IMR-90 (cell line): ENCODE measurements around the gene GTPBP4. TPM values are rescaled to one million over a fixed set of nuclear protein-coding genes. Genes with fewer than 3 reads are reported as not detected.

Experiments used
- ATAC-seq: fragments of 200-7000 bp; cut with Tn5 transposase; 2 replicates; pipeline ENCODE4 v1.9.1; 2020; ENCODE audit warnings: low read depth, mild to moderate bottlenecking, moderate library complexity
- BruUV-seq: library from RNA; stranded (reverse); fragments of 400-500 nt; replicated peaks from 2 replicates; lab custom pipeline; 2021; lab: Mats Ljungman, UMichigan
- CTCF ChIA-PET: fragments of 300-600 bp; formaldehyde crosslinking; extraction: SDS; loops from one replicate; lab custom pipeline; 2021; ENCODE audit warnings: antibody characterized with exemption; lab: Yijun Ruan, JAX
- POLR2A ChIA-PET: fragments of 300-600 bp; sonication (Branson Sonifier 250); formaldehyde crosslinking; loops from one replicate; lab custom pipeline; 2022; ENCODE audit warnings: antibody characterized with exemption; ENCODE audit not compliant: unreplicated experiment; lab: Charles Lee
- DNase-seq: peaks from one replicate; pipeline ENCODE4 v3.0.0; 2013
- H2AFZ ChIP-seq: replicated peaks from 2 replicates; pipeline ENCODE3; 2013; ENCODE audit warnings: low read length, mild to moderate bottlenecking; ENCODE audit not compliant: poor library complexity
- H2AK5ac ChIP-seq: 2 replicates; pipeline ENCODE4 v1.6.1; 2013; ENCODE audit warnings: low read depth, low read length, inconsistent platforms
- H2AK9ac ChIP-seq: replicated peaks from 2 replicates; pipeline ENCODE3; 2013; ENCODE audit warnings: mild to moderate bottlenecking, low read depth, low read length, moderate library complexity; ENCODE audit not compliant: poor library complexity
- H2BK120ac ChIP-seq: 2 replicates; pipeline ENCODE4 v1.6.1; 2013; ENCODE audit warnings: low read depth, low read length, inconsistent platforms
- H2BK15ac ChIP-seq: 3 replicates; pipeline ENCODE4 v1.6.1; 2013; ENCODE audit warnings: low read depth, low read length, inconsistent platforms
- H2BK20ac ChIP-seq: 2 replicates; pipeline ENCODE4 v1.6.1; 2013; ENCODE audit warnings: low read depth, mild to moderate bottlenecking, inconsistent platforms, low read length, moderate library complexity
- H2BK5ac ChIP-seq: 2 replicates; pipeline ENCODE4 v1.6.1; 2013; ENCODE audit warnings: mild to moderate bottlenecking, low read depth, low read length, inconsistent platforms; ENCODE audit not compliant: poor library complexity, severe bottlenecking
- H3K14ac ChIP-seq: replicated peaks from 2 replicates; pipeline ENCODE4 v1.6.1; 2013; ENCODE audit warnings: low read depth, low read length, inconsistent platforms
- H3K18ac ChIP-seq: 2 replicates; pipeline ENCODE4 v1.6.1; 2013; ENCODE audit warnings: low read depth, low read length, control low read depth
- H3K23ac ChIP-seq: 2 replicates; pipeline ENCODE4 v1.6.1; 2013; ENCODE audit warnings: low read depth, low read length, inconsistent platforms
- H3K27ac ChIP-seq: 2 replicates; pipeline ENCODE4 v1.5.1; 2013; ENCODE audit warnings: mild to moderate bottlenecking, control low read depth, low read length; ENCODE audit not compliant: insufficient read depth
- H3K27me3 ChIP-seq: 2 replicates; pipeline ENCODE4 v1.6.1; 2013; ENCODE audit warnings: low read length; ENCODE audit not compliant: control insufficient read depth, insufficient read depth
- H3K36me3 ChIP-seq: 2 replicates; pipeline ENCODE4 v1.6.1; 2013; ENCODE audit warnings: low read length, mixed read lengths; ENCODE audit not compliant: control insufficient read depth, insufficient read depth
- H3K4ac ChIP-seq: 2 replicates; pipeline ENCODE4 v1.6.1; 2013; ENCODE audit warnings: low read depth, low read length, inconsistent platforms
- H3K4me1 ChIP-seq: 2 replicates; pipeline ENCODE4 v1.6.1; 2013; ENCODE audit warnings: low read length, mixed read lengths; ENCODE audit not compliant: control insufficient read depth, insufficient read depth
- H3K4me2 ChIP-seq: 2 replicates; pipeline ENCODE4 v1.6.1; 2013; ENCODE audit warnings: low read depth, mild to moderate bottlenecking, control low read depth, low read length, moderate library complexity
- H3K4me3 ChIP-seq: 2 replicates; pipeline ENCODE4 v1.5.1; 2013; ENCODE audit warnings: low read depth, mild to moderate bottlenecking, control low read depth, low read length, moderate library complexity; ENCODE audit not compliant: insufficient read depth
- H3K56ac ChIP-seq: 2 replicates; pipeline ENCODE4 v1.6.1; 2013; ENCODE audit warnings: low read length, inconsistent platforms; ENCODE audit not compliant: insufficient read depth; ENCODE audit errors: extremely low read depth
- H3K79me1 ChIP-seq, 2 experiments: 2 replicates each; pipeline ENCODE4 v1.6.1; 2013; ENCODE audit warnings: low read length in 2 of 2, inconsistent platforms in 1 of 2, low read depth in 1 of 2
- H3K9ac ChIP-seq: 2 replicates; pipeline ENCODE4 v1.6.1; 2013; ENCODE audit warnings: low read depth, low read length, control low read depth
- H3K9me1 ChIP-seq: 2 replicates; pipeline ENCODE4 v1.6.1; 2013; ENCODE audit warnings: low read length, inconsistent platforms; ENCODE audit not compliant: insufficient read depth
- H3K9me3 ChIP-seq: 2 replicates; pipeline ENCODE4 v1.6.1; 2013; ENCODE audit warnings: low read length; ENCODE audit not compliant: control insufficient read depth, insufficient read depth
- H4K20me1 ChIP-seq: 2 replicates; pipeline ENCODE4 v1.6.1; 2013; ENCODE audit warnings: low read length, inconsistent platforms; ENCODE audit not compliant: insufficient read depth
- H4K5ac ChIP-seq: 2 replicates; pipeline ENCODE4 v1.6.1; 2013; ENCODE audit warnings: mild to moderate bottlenecking, low read depth, low read length, control low read depth
- H4K8ac ChIP-seq, 2 experiments: 2 replicates each; pipeline ENCODE4 v1.6.1; 2013; ENCODE audit warnings: low read depth in 2 of 2, low read length in 2 of 2, control low read depth in 1 of 2, inconsistent platforms in 1 of 2
- H4K91ac ChIP-seq: 2 replicates; pipeline ENCODE4 v1.6.1; 2013; ENCODE audit warnings: low read depth, low read length, inconsistent platforms; ENCODE audit not compliant: insufficient read depth
- BHLHE40 ChIP-seq: fragments of 150-350 bp; IDR thresholded peaks from 2 replicates; pipeline ENCODE4 v1.6.1; 2016; ENCODE audit warnings: mild to moderate bottlenecking, low read depth, low read length
- CEBPB ChIP-seq: IDR thresholded peaks from 2 replicates; pipeline ENCODE4 v1.6.1; 2012; ENCODE audit warnings: low read depth, low read length, improper control_type of control experiment
- CHD1 ChIP-seq: IDR thresholded peaks from 2 replicates; pipeline ENCODE4 v1.6.1; 2012; ENCODE audit warnings: low read depth, low read length, improper control_type of control experiment
- CTCF ChIP-seq: conservative IDR thresholded peaks from 2 replicates; pipeline ENCODE4 v1.5.1; 2012; ENCODE audit warnings: mild to moderate bottlenecking, low read depth, low read length, improper control_type of control experiment
- MAFK ChIP-seq: IDR thresholded peaks from 2 replicates; pipeline ENCODE4 v1.6.1; 2012; ENCODE audit warnings: low read depth, low read length, improper control_type of control experiment
- MAZ ChIP-seq: IDR thresholded peaks from 2 replicates; pipeline ENCODE4 v1.6.1; 2012; ENCODE audit warnings: low read depth, mild to moderate bottlenecking, low read length, improper control_type of control experiment, moderate library complexity, borderline replicate concordance
- MXI1 ChIP-seq: IDR thresholded peaks from 2 replicates; pipeline ENCODE4 v1.6.1; 2012; ENCODE audit warnings: low read depth, mild to moderate bottlenecking, low read length, moderate library complexity, borderline replicate concordance
- NFE2L2 ChIP-seq: fragments of 150-350 bp; IDR thresholded peaks from 2 replicates; pipeline ENCODE4 v1.6.1; 2016; ENCODE audit warnings: low read depth, mild to moderate bottlenecking, low read length
- RCOR1 ChIP-seq: IDR thresholded peaks from 2 replicates; pipeline ENCODE4 v1.6.1; 2012; ENCODE audit warnings: mild to moderate bottlenecking, low read length, improper control_type of control experiment; ENCODE audit not compliant: insufficient replicate concordance
- USF2 ChIP-seq: fragments of 150-350 bp; IDR thresholded peaks from 2 replicates; pipeline ENCODE4 v1.6.1; 2017; ENCODE audit warnings: mild to moderate bottlenecking, antibody characterized with exemption, low read length, low read depth
- WGBS, 2 experiments: methylation state at CpG; one replicate each; pipeline versions ENCODE4 v1.1.5 to v1.1.7; 2013; ENCODE audit warnings: missing lambda C conversion rate in 2 of 2; ENCODE audit not compliant: insufficient read length in 1 of 2; ENCODE audit errors: extremely low coverage in 2 of 2; 5-methylcytosine and 5-hydroxymethylcytosine counted together
- dilution Hi-C: fragments of 300-500 bp; cut with HindIII; formaldehyde crosslinking; loops from one replicate; pipeline ENCODE4 v1.14.3; 2018; ENCODE audit warnings: low sequenced_read_pairs; ENCODE audit not compliant: unreplicated experiment
- in situ Hi-C: fragments of 300-500 bp; cut with MboI; formaldehyde crosslinking; loops from 3 replicates; pipeline ENCODE4 v1.14.3; 2019; ENCODE audit warnings: low sequenced_read_pairs, inconsistent platforms, mixed read lengths
- intact Hi-C: fragments of 100-400 bp; cut with micrococcal nuclease; formaldehyde crosslinking; loops from 2 replicates; pipeline ENCODE4 v1.10.0; 2022
- polyA plus RNA-seq, 3 experiments: library from polyadenylated mRNA; depleted of rRNA; stranded (reverse); fragments of >200 nt; gene quantifications; 2 replicates each; pipeline ENCODE4 v1.2.3, GENCODE V29; 2012; ENCODE audit warnings: low replicate concordance in 1 of 3
- total RNA-seq: library from RNA; depleted of rRNA; stranded (reverse); fragments of >200 nt; gene quantifications from 2 replicates; pipeline ENCODE4 v1.2.3, GENCODE V29; 2012

Gene GTPBP4
- total and polyA plus RNA-seq, 2 of the 4 experiments (the other 2 are of a cell fraction) = 46.2 to 48.6 TPM

- intact Hi-C loops = no loop called here
- no peak for TF ChIP-seq MXI1
- no peak for TF ChIP-seq BHLHE40
- no peak for TF ChIP-seq CTCF
- TF ChIP-seq CHD1 = no peak
- no peak for TF ChIP-seq NFE2L2
- no peak for TF ChIP-seq MAZ
- TF ChIP-seq USF2 = no peak
- no peak for TF ChIP-seq CEBPB
- no peak for TF ChIP-seq MAFK
- no peak for TF ChIP-seq RCOR1
- in situ Hi-C loops = no loop called here
- no peaks in the 10 kb centered on the region for H3K9me3 ChIP-seq
- H2AFZ ChIP-seq = no peak overlapping the region
- H4K5ac ChIP-seq = no peak overlapping the region
- H3K4me1 ChIP-seq = no peaks in the 10 kb centered on the region
- no peak overlapping the region for H2AK9ac ChIP-seq
- H4K91ac ChIP-seq = no peak overlapping the region
- POLR2A ChIA-PET = interaction anchor here (0.6 kb wide), 1 partner anchor 140 kb away, joined by 18 read pairs; no protein-coding TSS in a partner anchor
- no peak overlapping the region for H2AK5ac ChIP-seq
- H3K23ac ChIP-seq = no peak overlapping the region
- 82% methylated on average over 2 of the region's 11 CpGs; no CpG with 5 or more reads in 1 of the 2 experiments for WGBS, 2 experiments
- no peak overlapping the region for H2BK120ac ChIP-seq
- no peak overlapping the region for H3K9ac ChIP-seq
- no peak overlapping the region for H3K14ac ChIP-seq
- peaks cover 5% of the 10 kb centered on the region; the same call in 1 of the 2 replicates for H3K9me1 ChIP-seq
- H4K8ac ChIP-seq = no peak overlapping the region
- no peak overlapping the region for H3K4ac ChIP-seq
- no peak overlapping the region for H3K56ac ChIP-seq
- H3K27me3 ChIP-seq = no peaks in the 10 kb centered on the region
- no TSS peak for BruUV-seq
- no peak overlapping the region for H2BK15ac ChIP-seq
- H3K36me3 ChIP-seq = peaks cover 7% of the 10 kb centered on the region
- H3K27ac ChIP-seq = no peak overlapping the region
- peaks cover 2% of the 10 kb centered on the region; the same call in 1 of the 2 replicates for H4K20me1 ChIP-seq
- H2BK20ac ChIP-seq = no peak overlapping the region
- ATAC-seq (no peak), DNase-seq (no peak)
- no peak overlapping the region for H2BK5ac ChIP-seq
- H3K79me1 ChIP-seq = peaks cover 0 to 3% of the 10 kb centered on the region in 2 experiments; a peak in 2 of 4 replicates
- dilution Hi-C loops = no loop called here
- CTCF ChIA-PET = interaction anchor here (1.4 kb wide), 1 partner anchor 8 kb away, joined by 3 read pairs; no protein-coding TSS in a partner anchor
- H3K4me3 ChIP-seq = no peak overlapping the region
- H3K4me2 ChIP-seq = no peak overlapping the region
- H3K18ac ChIP-seq = no peak overlapping the region
Measured at GRCh38 chr10:1037098-1037497, 48.9 kb downstream of the GTPBP4 start.
